Colonic mucosa (tissue), 4 donors: ENCODE data around the gene MAFF. TPM values are rescaled to one million over a fixed set of nuclear protein-coding genes. Genes with fewer than 3 reads are reported as not detected.

ENCODE experiments used
- DNase-seq: peaks from one replicate; pipeline ENCODE4 v3.0.0-alpha.2; 2020
- H3K27ac ChIP-seq: fragments of 200-600 bp; one replicate; pipeline ENCODE4 v1.8.0; 2021
- H3K27me3 ChIP-seq: fragments of 200-600 bp; one replicate; pipeline ENCODE4 v1.8.0; 2021
- H3K36me3 ChIP-seq: fragments of 200-600 bp; one replicate; pipeline ENCODE4 v1.8.0; 2021
- H3K4me1 ChIP-seq: fragments of 200-600 bp; one replicate; pipeline ENCODE4 v1.8.0; 2021; ENCODE audit warnings: mild to moderate bottlenecking
- H3K4me3 ChIP-seq: fragments of 200-600 bp; one replicate; pipeline ENCODE4 v1.8.0; 2021
- H3K9ac ChIP-seq, 2 donors: one replicate each; pipeline ENCODE4 v1.7.0; 2013; ENCODE audit warnings: control low read depth in 2 of 2, low read depth in 2 of 2, low read length in 2 of 2
- H3K9me3 ChIP-seq: fragments of 200-600 bp; one replicate; pipeline ENCODE4 v1.8.0; 2021
- CTCF ChIP-seq: fragments of 200-600 bp; IDR thresholded peaks from one replicate; pipeline ENCODE4 v1.8.0; 2022; ENCODE audit warnings: antibody characterized with exemption, mild to moderate bottlenecking
- intact Hi-C: fragments of 100-400 bp; cut with DNase I; formaldehyde crosslinking; loops from one replicate; pipeline ENCODE4 v1.14.1; 2022
- total RNA-seq, 2 donors: library from RNA; stranded (reverse); fragmentation: NEBNext Ultra II Directional in 1 of 2; extraction: Animal tissue kit (Norgen Biotek cat#: 25700) in 1 of 2; gene quantifications; one replicate each; pipeline ENCODE4 v1.2.1, GENCODE V29; 2021
- donor health status: healthy.
- donor health status: DM: no; HTN: no; CAD: no.
- donor health status: DM: no; HTN: no; CAD: no.

The MAFF gene
- total RNA-seq, 2 donors from 2014 or later: 5.2 to 41.7 TPM

- no peak for TF ChIP-seq CTCF
- peak overlapping the region in 1 of 2 donors; percentile 76 for H3K9ac ChIP-seq
- DNase-seq: peak; percentile 76
- H3K9me3 ChIP-seq: no peaks in the 10 kb centered on the region
- H3K27ac ChIP-seq: peak overlapping the region; percentile 63
- no peak overlapping the region for H3K4me3 ChIP-seq
- no peaks in the 10 kb centered on the region for H3K36me3 ChIP-seq
- intact Hi-C loops: no loop called here
- H3K4me1 ChIP-seq: no peaks in the 10 kb centered on the region
- no peaks in the 10 kb centered on the region for H3K27me3 ChIP-seq
These were observed 56.0 kb downstream of the MAFF start for GRCh38 chr22:38257650-38258250.

- H3K4me3 ChIP-seq: no peak overlapping the region
- no peaks in the 10 kb centered on the region for H3K27me3 ChIP-seq
- H3K36me3 ChIP-seq: no peaks in the 10 kb centered on the region
- no peaks in the 10 kb centered on the region for H3K9me3 ChIP-seq
- peak overlapping the region; percentile 63 for H3K27ac ChIP-seq
- intact Hi-C loops: no loop called here
- no peak for DNase-seq
- H3K4me1 ChIP-seq: no peaks in the 10 kb centered on the region
- H3K9ac ChIP-seq: no peak overlapping the region
- no peak for TF ChIP-seq CTCF
These were observed 57.1 kb downstream of the MAFF start for GRCh38 chr22:38258895-38259294.

GRCh38 chr22:38259370-38259769, 57.6 kb downstream of the MAFF start:
- no peak overlapping the region for H3K9ac ChIP-seq
- no peaks in the 10 kb centered on the region for H3K4me1 ChIP-seq
- peak overlapping the region; percentile 63 for H3K27ac ChIP-seq
- no peaks in the 10 kb centered on the region for H3K9me3 ChIP-seq
- intact Hi-C loops: no loop called here
- H3K36me3 ChIP-seq: no peaks in the 10 kb centered on the region
- no peaks in the 10 kb centered on the region for H3K27me3 ChIP-seq
- no peak for TF ChIP-seq CTCF
- H3K4me3 ChIP-seq: no peak overlapping the region
- no peak for DNase-seq

- intact Hi-C loops: loop anchor here (5.0 kb wide), 1 partner anchor 91 kb away; no protein-coding TSS in a partner anchor
- Histone ChIP-seq H3K9ac (peak overlapping the region; percentile 33 to 58), H3K27me3 (no peaks in the 10 kb centered on the region), H3K36me3 (no peaks in the 10 kb centered on the region), H3K27ac (peak overlapping the region; percentile 37), H3K4me3 (no peak overlapping the region), H3K9me3 (no peaks in the 10 kb centered on the region), H3K4me1 (no peaks in the 10 kb centered on the region)
- TF ChIP-seq CTCF: no peak
- DNase-seq: no peak
These were observed 59.2 kb downstream of the MAFF start for GRCh38 chr22:38260761-38261681.

GRCh38 chr22:38262051-38262795, 60.4 kb downstream of the MAFF start:
- intact Hi-C loops: loop anchor here (5.0 kb wide), 1 partner anchor 90 kb away; no protein-coding TSS in a partner anchor
- TF ChIP-seq CTCF: peak; percentile 72

More at GRCh38 chr22:38262051-38262795, 60.4 kb downstream of the MAFF start:
- peak overlapping the region; percentile 28 for H3K27ac ChIP-seq
- peak overlapping the region in 1 of 2 donors; percentile 29 for H3K9ac ChIP-seq
- H3K4me1 ChIP-seq: peaks cover 3% of the 10 kb centered on the region
- no peaks in the 10 kb centered on the region for H3K27me3 ChIP-seq
- peak; percentile 74 for DNase-seq
- H3K4me3 ChIP-seq: no peak overlapping the region
- no peaks in the 10 kb centered on the region for H3K9me3 ChIP-seq
- no peaks in the 10 kb centered on the region for H3K36me3 ChIP-seq
